Suprapubic skin (tissue), 4 donors: ENCODE results near the gene ANKRD6.

Experiments
- CTCF ChIP-seq, 2 donors: fragments of 200-600 bp in 1 of 2; fragments of 450-650 bp in 1 of 2; sonication (generic) in 1 of 2; IDR thresholded peaks; one replicate each; pipeline ENCODE4 v1.5.1; 2016 to 2019; ENCODE audit warnings: antibody characterized with exemption in 2 of 2, mild to moderate bottlenecking in 1 of 2, moderate library complexity in 1 of 2
- EP300 ChIP-seq: sonication (generic); formaldehyde crosslinking; IDR thresholded peaks from one replicate; pipeline ENCODE4 v1.6.1; 2017; ENCODE audit warnings: antibody characterized with exemption
- POLR2A ChIP-seq, 2 donors: fragments of 450-650 bp; IDR thresholded peaks; one replicate each; pipeline ENCODE4 v1.6.1; 2017; ENCODE audit warnings: antibody characterized with exemption in 2 of 2, mild to moderate bottlenecking in 2 of 2, moderate library complexity in 2 of 2
- POLR2AphosphoS5 ChIP-seq, 3 donors: sonication (generic); formaldehyde crosslinking; IDR thresholded peaks; one replicate each; pipeline ENCODE4 v1.6.1; 2017; ENCODE audit warnings: antibody characterized with exemption in 3 of 3

GRCh38 chr6:89638320-89639195 lies 205.6 kb downstream of the ANKRD6 start, which contains the start of gene LYRM2:
- no peak for TF ChIP-seq CTCF (IDR thresholded peaks at IDR 0.05)
- peak; percentile 78 to 90 (median 88) for TF ChIP-seq POLR2AphosphoS5 (IDR thresholded peaks at IDR 0.05)
- TF ChIP-seq POLR2A (IDR thresholded peaks at IDR 0.05), result peak; percentile 78 to 92
- no peak for TF ChIP-seq EP300
